ENCODE data around the gene P2RY10. TPM values are rescaled to one million over a fixed set of nuclear protein-coding genes. Genes with fewer than 3 reads are reported as not detected.

Gene P2RY10, protein sequence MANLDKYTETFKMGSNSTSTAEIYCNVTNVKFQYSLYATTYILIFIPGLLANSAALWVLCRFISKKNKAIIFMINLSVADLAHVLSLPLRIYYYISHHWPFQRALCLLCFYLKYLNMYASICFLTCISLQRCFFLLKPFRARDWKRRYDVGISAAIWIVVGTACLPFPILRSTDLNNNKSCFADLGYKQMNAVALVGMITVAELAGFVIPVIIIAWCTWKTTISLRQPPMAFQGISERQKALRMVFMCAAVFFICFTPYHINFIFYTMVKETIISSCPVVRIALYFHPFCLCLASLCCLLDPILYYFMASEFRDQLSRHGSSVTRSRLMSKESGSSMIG
- total RNA-seq: 72.7 and 80.5 TPM in 2 replicates

DNA sequence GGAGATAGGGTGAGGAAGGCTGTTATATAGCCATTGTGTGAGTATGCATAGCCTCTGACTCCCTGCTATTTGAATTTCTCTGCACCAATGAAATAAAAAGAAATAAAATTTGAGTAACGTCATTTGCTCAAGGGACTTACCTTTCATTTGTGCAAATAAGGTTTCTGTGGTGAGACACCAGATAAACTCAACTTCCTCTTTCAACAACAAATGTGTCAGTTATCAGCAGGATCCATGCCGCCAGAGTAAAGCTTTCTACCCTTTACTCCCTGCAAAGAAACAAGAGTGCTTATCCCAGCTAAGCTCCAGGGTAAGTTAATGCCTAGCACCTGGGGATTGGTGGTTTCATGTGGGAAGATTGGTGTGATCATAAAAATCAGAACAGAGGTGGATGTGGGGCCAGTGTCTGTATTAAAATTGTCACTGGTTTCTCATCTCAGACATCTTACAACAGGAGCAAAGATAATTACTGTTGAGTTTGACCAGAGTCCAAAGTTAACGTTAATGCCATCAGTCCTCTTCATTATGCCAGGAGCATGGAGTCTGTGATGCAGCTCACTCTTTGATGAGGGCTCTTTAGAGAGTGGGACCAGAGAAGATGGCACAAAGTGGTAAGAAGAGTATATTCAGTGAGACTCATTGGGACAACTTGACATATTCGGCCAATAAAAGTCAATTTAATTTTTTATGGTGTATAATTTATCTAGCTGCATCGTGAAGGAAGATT, at the start of gene P2RY10:
TSS of gene P2RY10 (plus strand) at position 206 of the 727 bp plus-strand sequence. CDS start 15,130 bp downstream, outside the sequence.
- CTCF ChIA-PET: interaction anchor here (3.2 kb wide), 1 partner anchor 137 kb away, joined by 12 read pairs; no protein-coding TSS in a partner anchor
- POLR2A ChIA-PET: interaction anchor here (0.5 to 5.4 kb wide), 10 partner anchors 12 to 1805 kb away, joined by 3 to 48 read pairs (median 4); no protein-coding TSS in a partner anchor
- ATAC-seq (ENCODE audit: low read depth) (peak; percentile 78), DNase-seq (no peak)
- peak within 1 kb of the TSS; percentile 98 for H3K27ac Mint-ChIP-seq
- peaks cover 63% of the 10 kb centered on the region for H3K4me1 Mint-ChIP-seq
- intact Hi-C loops (cut with micrococcal nuclease): loop anchor here (1.0 to 10.0 kb wide), 9 partner anchors 12 to 1859 kb away; partner anchors contain the start of genes BRWD3, COX7B, CYSLTR1 and GPR174
- H3K36me3 Mint-ChIP-seq (ENCODE audit: low read depth): peaks cover 44% of the 10 kb centered on the region
- H3K4me3 Mint-ChIP-seq: peak within 1 kb of the TSS; percentile 97
- H3K27me3 Mint-ChIP-seq: no peaks in the 10 kb centered on the region
- no peak for TF ChIP-seq CTCF (IDR thresholded peaks at IDR 0.05)
- H3K9me3 Mint-ChIP-seq: no peaks in the 10 kb centered on the region

GRCh38 chrX:78922754-78923153, 22.4 kb upstream of the P2RY10 start:
- ATAC-seq (ENCODE audit: low read depth): no peak

GRCh38 chrX:78923198-78924015, 21.8 kb upstream of the P2RY10 start:
- Mint-ChIP-seq H3K27me3 (no peaks in the 10 kb centered on the region), H3K27ac (peak overlapping the region; percentile 88), H3K4me3 (peak overlapping the region; percentile 58), H3K4me1 (peaks cover 16% of the 10 kb centered on the region), H3K9me3 (no peaks in the 10 kb centered on the region), H3K36me3 (ENCODE audit: low read depth) (no peaks in the 10 kb centered on the region)
- DNase-seq (no peak), ATAC-seq (ENCODE audit: low read depth) (peak; percentile 58)
- CTCF ChIA-PET: no interaction called here
- no peak for TF ChIP-seq CTCF (IDR thresholded peaks at IDR 0.05)
- POLR2A ChIA-PET: interaction anchor here (0.8 to 1.9 kb wide), 6 partner anchors 18 to 34 kb away, joined by 3 to 15 read pairs (median 7); partner anchors contain the start of gene P2RY10
- intact Hi-C loops (cut with micrococcal nuclease): loop anchor here (2.0 kb wide), 1 partner anchor 17 kb away; no protein-coding TSS in a partner anchor

More at GRCh38 chrX:78922754-78923153, 22.4 kb upstream of the P2RY10 start:
- intact Hi-C loops (cut with micrococcal nuclease): loop anchor here (2.0 kb wide), 1 partner anchor 18 kb away; no protein-coding TSS in a partner anchor
- Mint-ChIP-seq H3K36me3 (ENCODE audit: low read depth) (no peaks in the 10 kb centered on the region), H3K4me3 (no peak overlapping the region), H3K27ac (peak overlapping the region; percentile 46), H3K27me3 (no peaks in the 10 kb centered on the region), H3K4me1 (peaks cover 16% of the 10 kb centered on the region), H3K9me3 (no peaks in the 10 kb centered on the region)
- ChIA-PET POLR2A (interaction anchor here (1.3 to 1.9 kb wide), 3 partner anchors 23 to 35 kb away, joined by 5 to 15 read pairs (median 9); partner anchors contain the start of gene P2RY10), CTCF (no interaction called here)
- no peak for TF ChIP-seq CTCF (IDR thresholded peaks at IDR 0.05)
- no peak for DNase-seq

DNA sequence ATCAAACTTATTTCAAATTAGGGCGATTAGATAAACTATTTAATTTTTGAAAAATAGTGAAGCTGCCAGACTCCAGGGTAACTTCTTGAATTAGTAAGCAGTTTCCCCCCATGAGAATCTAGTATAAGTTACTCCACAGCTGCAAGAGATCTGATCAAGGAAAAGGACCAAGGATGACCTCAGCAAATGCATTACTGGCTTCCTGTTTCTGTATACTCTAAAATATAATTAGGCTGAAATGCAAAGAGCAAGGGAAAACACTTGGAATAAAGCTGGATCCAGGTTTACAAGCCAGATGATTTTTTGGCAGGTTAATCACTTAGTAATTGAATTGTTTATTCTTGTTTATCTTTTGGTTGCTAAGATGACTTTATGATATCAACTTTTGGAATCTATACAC, 13.4 kb upstream of the P2RY10 start:
- Mint-ChIP-seq H3K4me1 (no peaks in the 10 kb centered on the region), H3K9me3 (peaks cover 5% of the 10 kb centered on the region), H3K36me3 (ENCODE audit: low read depth) (no peaks in the 10 kb centered on the region), H3K27ac (no peak overlapping the region), H3K27me3 (no peaks in the 10 kb centered on the region), H3K4me3 (no peak overlapping the region)
- ChIA-PET POLR2A (no interaction called here), CTCF (no interaction called here)
- intact Hi-C loops (cut with micrococcal nuclease): loop anchor here (5.0 kb wide), 1 partner anchor 430 kb away; no protein-coding TSS in a partner anchor
- no peak for DNase-seq
- no peak for ATAC-seq (ENCODE audit: low read depth)
- TF ChIP-seq CTCF (IDR thresholded peaks at IDR 0.05): no peak
